GM13976 (cell line): ENCODE data around the gene STXBP2.

Experiments used
- DNase-seq: peaks from one replicate; pipeline ENCODE4 v3.0.0; 2012; ENCODE audit warnings: low spot score
- CTCF ChIP-seq: IDR thresholded peaks from 2 replicates; pipeline ENCODE4 v1.5.1; 2012; ENCODE audit warnings: borderline replicate concordance, mild to moderate bottlenecking; ENCODE audit not compliant: insufficient read depth; ENCODE audit errors: extremely low read depth, missing control alignments, control extremely low read depth
- in situ Hi-C: fragments of 300-500 bp; cut with MboI; formaldehyde crosslinking; loops from one replicate; pipeline ENCODE4 v1.12.0; 2022; ENCODE audit warnings: low sequenced_read_pairs, mixed read lengths, inconsistent platforms; ENCODE audit not compliant: unreplicated experiment

Gene STXBP2

GRCh38 chr19:7670790-7671189 is 33.9 kb downstream of the STXBP2 start:
- TF ChIP-seq CTCF = no peak
- in situ Hi-C loops = loop anchor here (25.0 kb wide), 1 partner anchor 308 kb away; no protein-coding TSS in a partner anchor
- no peak for DNase-seq

- in situ Hi-C loops = loop anchor here (25.0 kb wide), 1 partner anchor 310 kb away; no protein-coding TSS in a partner anchor
- no peak for TF ChIP-seq CTCF
Measured at GRCh38 chr19:7672522-7672921, 35.6 kb downstream of the STXBP2 start.

GRCh38 chr19:7674010-7675005 is 37.4 kb downstream of the STXBP2 start:
- in situ Hi-C loops = loop anchor here (25.0 kb wide), 1 partner anchor 312 kb away; no protein-coding TSS in a partner anchor
- no peak for TF ChIP-seq CTCF
- DNase-seq = peak; percentile 64

More at GRCh38 chr19:7672522-7672921, 35.6 kb downstream of the STXBP2 start:
- no peak for DNase-seq

GRCh38 chr19:7676376-7676775 is 39.5 kb downstream of the STXBP2 start:
- DNase-seq = no peak
- no peak for TF ChIP-seq CTCF
- in situ Hi-C loops = no loop called here

GRCh38 chr19:7676854-7677253 is 39.9 kb downstream of the STXBP2 start, which contains the start of gene MCEMP1:
MCEMP1 (plus strand) TSS chr19:7677090; CDS start chr19:7677121, 31 bp downstream.
- no peak for DNase-seq
- TF ChIP-seq CTCF = no peak
- in situ Hi-C loops = no loop called here

GRCh38 chr19:7677669-7678311 is 40.9 kb downstream of the STXBP2 start:
- in situ Hi-C loops = no loop called here
- DNase-seq = no peak
- no peak for TF ChIP-seq CTCF
